ENCODE results near the gene PRM2.
A peak's percentile ranks its signal among the peaks of the same experiment; 100 is the strongest.
"Not testable (repeated sequence)": the region's sequence is repeated elsewhere in the genome, so short reads cannot be mapped to it uniquely, and the experiment has no call there.

PRM2 gene

DNA sequence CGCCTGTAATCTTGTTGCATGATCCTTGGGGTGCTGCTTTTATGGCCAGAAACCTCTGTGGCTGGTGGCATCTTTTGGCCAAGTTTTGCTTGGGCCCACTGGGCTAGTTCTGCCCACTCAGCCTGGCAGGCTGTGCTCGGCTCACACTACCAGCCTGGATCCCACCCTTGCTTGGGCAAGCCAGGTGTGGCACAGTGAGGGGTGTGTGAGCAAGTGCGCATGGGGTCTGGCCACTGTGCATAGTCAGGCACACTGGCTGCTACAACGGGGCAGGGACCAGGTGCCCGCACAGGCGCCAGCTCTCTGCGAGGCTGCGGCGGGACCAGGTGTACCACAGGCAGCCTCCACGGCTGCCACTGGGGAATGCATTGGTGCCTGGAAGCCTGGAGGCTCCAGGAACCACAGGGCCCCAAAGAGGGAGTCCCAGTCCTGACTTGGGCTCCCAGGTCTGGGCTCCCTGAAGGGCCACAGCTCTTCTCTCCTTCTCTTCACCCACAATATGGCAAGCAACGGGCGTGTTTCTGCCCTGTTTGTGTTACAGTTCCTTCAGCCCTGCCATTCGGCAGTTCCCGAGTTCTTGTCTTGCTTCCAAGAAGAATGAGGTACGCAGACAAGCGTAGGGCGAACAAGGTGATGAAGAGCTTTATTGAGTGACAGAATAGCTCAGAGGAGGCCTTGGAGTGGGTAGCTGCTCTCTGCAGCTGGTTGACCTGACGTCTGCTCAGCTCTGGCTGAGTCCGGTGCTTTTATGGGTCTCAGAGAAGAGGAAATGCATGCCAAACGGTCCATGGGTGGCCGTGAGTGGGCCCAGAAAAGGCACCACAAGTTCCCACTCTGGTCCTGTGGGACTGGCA lies 31.6 kb upstream of the PRM2 start:
- DNase-seq (ENCODE audit: low read depth) = no peak

DNA sequence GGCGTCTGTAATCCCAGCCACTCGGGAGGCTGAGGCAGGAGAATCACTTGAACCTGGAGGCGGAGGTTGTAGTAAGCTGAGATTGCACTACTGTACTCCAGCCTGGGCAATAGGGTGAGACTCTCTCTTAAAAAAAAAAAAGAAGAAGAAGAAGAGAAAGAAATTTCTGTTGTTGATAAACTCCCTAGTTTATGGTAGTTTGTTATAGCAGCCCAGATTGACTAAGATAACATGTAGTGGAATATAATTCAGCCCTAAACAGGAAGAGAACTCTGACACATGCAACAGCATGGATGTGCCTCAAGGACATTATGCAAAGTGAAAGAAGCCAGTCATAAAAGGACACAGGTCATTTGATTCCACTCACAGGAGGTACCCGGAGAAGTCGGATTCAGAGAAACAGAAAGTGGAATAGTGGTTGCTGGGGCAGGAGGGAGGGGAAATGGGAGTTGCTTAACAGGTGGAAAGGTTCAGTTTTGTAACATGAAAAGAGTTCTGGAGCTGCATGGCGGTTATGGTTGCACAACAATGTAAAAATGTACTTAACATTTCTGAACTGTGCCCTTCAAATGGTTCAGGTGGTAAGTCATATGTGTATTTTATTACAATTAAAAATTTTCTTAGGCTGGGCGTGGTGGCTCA lies 30.8 kb upstream of the PRM2 start:
- DNase-seq (ENCODE audit: low read depth) = peak; percentile 41

DNA sequence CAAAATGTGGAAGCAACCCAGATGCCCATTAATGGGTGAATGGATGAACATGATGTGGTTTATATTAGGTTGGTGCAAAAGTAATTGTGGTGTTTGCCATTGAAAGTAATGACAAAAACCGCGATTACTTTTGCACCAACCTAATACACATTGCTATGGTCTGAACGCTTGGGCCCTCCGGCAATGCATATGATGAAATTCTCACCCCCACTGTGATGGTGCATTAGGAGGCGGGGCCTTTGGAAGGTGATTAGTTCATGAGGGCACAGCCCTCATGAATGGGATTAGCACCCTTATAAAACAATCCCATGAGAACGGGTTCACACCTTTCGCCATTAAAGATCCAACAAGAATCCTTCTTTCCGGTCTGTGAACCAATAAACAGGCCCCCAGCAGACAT lies 30.1 kb upstream of the PRM2 start:
- no peak for DNase-seq (ENCODE audit: low read depth)

GRCh38 chr16:11303405-11304138 lies 27.3 kb upstream of the PRM2 start:
- DNase-seq (ENCODE audit: low read depth) = no peak

- no peak for DNase-seq (ENCODE audit: low read depth)
Observed at GRCh38 chr16:11302977-11303376, 26.7 kb upstream of the PRM2 start.

- DNase-seq (ENCODE audit: low read depth) = no peak
Observed at GRCh38 chr16:11301645-11302501, 25.6 kb upstream of the PRM2 start.

DNA sequence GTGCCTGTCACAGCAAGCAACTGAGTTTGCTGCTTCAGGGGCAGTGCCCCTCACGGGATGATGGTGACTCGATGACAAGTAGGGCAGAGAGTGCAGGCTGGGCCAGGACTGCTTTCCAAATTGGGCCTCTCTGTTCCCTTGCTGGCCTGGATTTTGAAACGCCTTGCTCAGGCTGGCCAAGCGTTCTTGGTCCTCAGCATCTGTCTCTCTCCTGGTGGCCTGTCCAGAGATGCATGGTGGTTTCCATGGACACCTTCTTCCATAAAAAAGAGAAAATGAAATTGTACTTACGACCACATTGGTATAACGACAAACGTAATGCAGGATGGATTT lies 24.2 kb upstream of the PRM2 start:
- DNase-seq (ENCODE audit: low read depth) = no peak

DNA sequence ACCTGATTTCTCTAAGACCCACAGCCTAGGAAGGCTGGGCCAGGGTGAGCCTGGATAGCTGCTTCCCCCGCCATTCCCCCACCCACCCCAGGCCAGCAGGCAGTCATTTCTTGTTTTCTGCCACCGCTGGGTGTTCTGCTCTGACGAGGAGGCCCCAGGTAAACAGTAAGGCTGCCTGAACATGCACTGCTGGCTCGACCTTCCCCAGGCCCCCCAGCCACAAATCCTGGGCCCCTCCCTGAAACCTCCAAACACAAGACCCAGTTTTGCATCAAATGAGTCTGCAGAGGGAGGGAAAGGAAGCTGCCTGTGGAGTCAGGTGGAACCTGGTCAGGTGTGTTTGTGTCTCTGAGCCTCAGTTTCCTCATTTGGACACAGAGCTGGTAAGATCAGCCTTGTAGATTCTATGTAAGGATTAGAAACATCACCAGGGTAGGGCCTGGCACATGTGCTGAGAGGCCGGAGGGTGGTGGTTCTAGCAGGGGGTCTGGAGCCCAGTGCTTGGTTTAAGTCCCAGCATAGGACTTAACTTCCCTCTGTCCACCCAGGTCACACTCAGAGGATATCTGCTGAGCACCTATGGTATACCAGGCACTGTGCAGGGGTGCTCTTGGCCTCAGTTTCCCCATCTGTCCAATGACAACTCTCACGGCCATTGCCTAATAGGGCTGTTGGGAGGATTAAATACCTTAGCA lies 23.7 kb upstream of the PRM2 start:
- no peak for DNase-seq (ENCODE audit: low read depth)

DNA sequence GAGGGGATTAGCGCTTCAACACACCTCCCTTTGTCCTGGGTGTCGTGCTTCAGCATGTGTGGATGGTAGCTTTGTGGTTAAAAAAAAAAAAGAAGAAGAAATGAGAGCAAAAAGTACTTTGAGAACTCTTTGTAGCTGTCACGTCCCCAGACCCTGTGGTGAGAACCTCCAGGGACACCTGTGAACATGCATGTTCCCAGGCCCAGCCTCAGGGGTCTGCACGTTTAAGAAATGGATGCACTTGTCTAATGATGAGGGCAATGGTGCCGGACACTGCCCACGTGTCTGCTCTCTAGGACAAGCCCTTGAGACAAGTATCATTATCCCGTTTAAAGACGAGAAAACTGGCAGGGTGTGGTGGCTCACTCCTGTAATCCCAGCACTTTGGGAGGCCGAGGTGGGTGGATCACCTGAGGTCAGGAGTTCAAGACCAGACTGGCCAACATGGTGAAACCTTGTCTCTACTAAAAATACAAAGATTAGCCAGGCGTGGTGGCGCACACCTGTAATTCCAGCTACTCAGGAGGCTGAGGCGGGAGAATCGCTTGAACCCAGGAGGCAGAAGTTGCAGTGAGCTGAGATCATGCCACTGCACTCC lies 22.8 kb upstream of the PRM2 start:
- DNase-seq (ENCODE audit: low read depth) = not testable (repeated sequence)

- DNase-seq (ENCODE audit: low read depth) = no peak
Observed at GRCh38 chr16:11298143-11298900, 22.0 kb upstream of the PRM2 start.

DNA sequence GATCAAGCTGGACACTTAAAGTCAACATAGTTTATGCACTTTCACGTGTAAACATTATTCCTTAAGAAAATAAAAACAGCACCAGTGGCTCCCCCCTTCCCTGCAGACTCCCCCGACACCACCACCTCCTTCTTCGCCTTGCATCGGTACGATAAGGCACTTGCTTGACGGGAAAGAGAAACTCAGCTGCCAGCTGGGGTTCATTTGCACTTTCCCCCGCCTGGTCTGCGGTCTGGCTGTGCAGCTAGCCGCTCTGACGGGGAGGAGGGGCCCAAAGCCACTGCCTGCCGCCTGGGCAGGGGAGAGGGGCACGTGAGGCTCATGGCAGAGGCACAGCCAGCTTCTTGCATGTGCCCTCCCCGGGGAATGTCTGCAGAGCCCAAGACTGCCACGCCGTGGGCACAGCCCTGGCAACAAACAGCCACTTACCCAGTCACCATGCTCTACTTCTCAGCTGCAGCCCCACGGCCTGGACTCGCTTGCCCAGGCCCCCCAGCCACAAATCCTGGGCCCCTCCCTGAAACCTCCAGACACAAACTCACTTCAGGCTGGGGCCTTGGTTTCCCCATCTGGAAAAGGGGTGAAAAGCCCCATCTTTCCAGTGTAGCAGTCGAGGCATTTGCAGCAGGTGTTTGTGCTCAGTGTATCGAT lies 21.3 kb upstream of the PRM2 start:
- DNase-seq (ENCODE audit: low read depth) = peak; percentile 72

DNA sequence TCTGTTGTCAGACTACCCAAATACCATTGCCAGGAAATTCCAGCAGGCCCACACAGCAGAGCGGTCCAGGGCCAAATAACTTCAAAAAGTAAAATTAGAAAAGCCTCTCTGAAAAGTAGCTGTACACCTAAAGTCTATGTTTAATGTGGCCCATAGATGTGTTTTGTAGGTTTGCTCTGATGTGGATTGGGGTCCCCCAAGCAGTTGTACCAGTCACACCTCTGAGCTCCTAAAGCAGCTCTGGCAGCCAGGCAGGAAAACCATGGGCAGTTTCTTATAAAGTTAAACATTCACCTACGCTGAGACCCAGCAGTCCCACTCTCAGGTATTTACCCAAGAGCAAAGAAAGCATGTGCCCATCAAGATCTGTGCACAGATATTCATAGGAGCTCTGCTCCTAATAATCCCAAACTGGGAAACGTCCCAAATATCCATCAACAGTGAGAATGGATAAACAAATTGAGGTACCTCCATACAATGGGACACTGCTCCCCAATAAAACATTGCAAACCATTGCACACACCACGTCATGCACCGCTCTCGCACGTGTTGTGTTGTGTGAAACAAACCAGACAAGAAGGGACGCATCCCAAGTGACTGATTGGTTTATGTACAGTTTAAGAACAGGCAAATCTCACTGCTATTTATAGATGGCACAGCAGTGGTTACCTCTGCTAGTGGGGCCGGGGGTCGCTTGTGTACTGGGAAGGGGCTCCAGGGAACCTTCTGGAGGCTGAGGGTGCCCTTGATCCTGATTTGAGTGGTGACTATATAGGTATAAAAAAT lies 20.6 kb upstream of the PRM2 start:
- no peak for DNase-seq (ENCODE audit: low read depth)

GRCh38 chr16:11296351-11296705 lies 20.0 kb upstream of the PRM2 start:
- DNase-seq (ENCODE audit: low read depth) = no peak

DNA sequence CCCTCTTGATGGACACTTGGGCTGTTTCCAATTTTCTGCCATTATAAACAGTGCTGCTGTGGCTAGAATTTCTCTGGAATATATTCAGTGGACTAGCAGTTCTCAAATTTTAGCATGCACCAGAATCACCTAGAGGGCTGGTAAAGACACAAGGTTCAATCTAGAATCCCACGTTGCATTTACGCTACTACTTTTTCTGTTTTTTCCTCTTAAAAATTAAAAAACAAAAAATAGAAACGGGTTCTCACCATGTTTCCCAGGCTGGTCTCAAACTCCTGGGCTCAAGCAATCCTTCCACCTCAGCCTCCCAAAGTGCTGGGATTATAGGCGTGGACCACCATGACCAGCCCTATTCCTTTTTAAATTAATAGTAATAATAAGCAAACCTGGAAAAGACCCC lies 19.4 kb upstream of the PRM2 start:
- DNase-seq (ENCODE audit: low read depth) = no peak

GRCh38 chr16:11292076-11292748 lies 15.9 kb upstream of the PRM2 start:
- no peak for DNase-seq (ENCODE audit: low read depth)

- no peak for DNase-seq (ENCODE audit: low read depth)
Observed at GRCh38 chr16:11291091-11291703, 14.9 kb upstream of the PRM2 start.

DNA sequence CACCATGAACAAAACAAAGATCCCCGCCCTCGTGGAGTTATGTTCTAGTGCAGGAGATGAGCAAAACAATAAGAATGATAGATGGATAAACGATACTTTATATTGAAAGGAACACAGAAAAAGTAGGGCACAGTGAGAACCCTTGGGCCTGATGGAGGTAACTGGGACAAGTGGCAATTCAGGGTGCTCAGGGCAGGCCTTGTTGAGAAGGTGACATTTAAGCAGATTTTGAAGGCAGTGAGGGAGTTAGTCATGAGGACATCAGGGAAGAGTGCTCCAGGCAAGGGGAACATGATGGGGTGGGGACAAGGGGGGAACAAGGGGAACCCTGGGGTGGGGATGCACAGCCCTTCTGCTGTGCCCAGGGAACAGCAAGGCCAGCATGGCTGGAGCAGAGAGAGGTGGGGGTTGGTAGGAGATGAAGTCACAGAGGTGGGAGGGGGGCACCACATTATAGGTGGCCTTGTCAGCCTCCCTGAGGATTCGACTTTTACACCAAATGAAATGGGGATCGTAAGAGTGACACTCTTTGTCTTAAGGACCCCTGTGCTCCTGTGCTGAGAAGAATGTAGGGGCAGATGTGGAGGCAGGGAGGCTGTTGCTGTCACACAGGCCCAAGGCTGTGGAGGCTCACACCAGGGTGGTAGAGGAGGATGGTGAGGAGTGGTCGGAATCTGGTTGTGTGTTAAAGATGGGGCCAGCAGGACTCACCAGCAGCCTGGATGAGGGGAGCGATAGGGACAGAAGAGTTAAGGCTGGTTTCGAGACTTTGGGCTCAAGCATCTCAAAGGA lies 14.0 kb upstream of the PRM2 start:
- no peak for DNase-seq (ENCODE audit: low read depth)
